Kidney (tissue), 14 donors: ENCODE results near the gene PLAC1. TPM values are rescaled to one million over a fixed set of nuclear protein-coding genes. Genes with fewer than 3 reads are reported as not detected.
A peak's percentile ranks its signal among the peaks of the same experiment; 100 is the strongest.

ENCODE experiments used
- DNase-seq, 5 donors: peaks; one replicate each; pipeline ENCODE4 v3.0.0-alpha.2; 2013 to 2020
- FAIRE-seq: peaks from 2 replicates; lab custom pipeline; 2012; peaks lifted over from hg19 to GRCh38; lab: Jason Lieb, UNC
- H3K27ac ChIP-seq, 2 donors: one replicate each; pipeline ENCODE4 v1.7.0; 2013; ENCODE audit warnings: low read depth in 2 of 2, low read length in 2 of 2, inconsistent platforms in 1 of 2
- H3K27me3 ChIP-seq: one replicate; pipeline ENCODE4 v1.7.1; 2013; ENCODE audit warnings: low read length, inconsistent platforms; ENCODE audit not compliant: control insufficient read depth, insufficient read depth
- H3K36me3 ChIP-seq, 3 donors: one replicate each; pipeline versions ENCODE4 v1.7.0 to v1.7.1; 2013; ENCODE audit warnings: low read length in 3 of 3, control low read depth in 1 of 3, inconsistent platforms in 1 of 3; ENCODE audit not compliant: insufficient read depth in 3 of 3, control insufficient read depth in 2 of 3
- H3K4me1 ChIP-seq, 3 donors: one replicate each; pipeline versions ENCODE4 v1.7.0 to v1.7.1; 2013; ENCODE audit warnings: low read length in 3 of 3, inconsistent platforms in 1 of 3, low read depth in 1 of 3; ENCODE audit not compliant: control insufficient read depth in 2 of 3, insufficient read depth in 2 of 3
- H3K4me3 ChIP-seq, 3 donors: one replicate each; pipeline versions ENCODE4 v1.7.0 to v1.8.1; 2013; ENCODE audit warnings: low read length in 3 of 3, control low read depth in 1 of 3, inconsistent platforms in 1 of 3
- H3K9ac ChIP-seq, 3 donors: one replicate each; pipeline versions ENCODE4 v1.7.0 to v1.7.1; 2013; ENCODE audit warnings: low read length in 3 of 3, control low read depth in 1 of 3, inconsistent platforms in 1 of 3
- H3K9me3 ChIP-seq, 3 donors: one replicate each; pipeline versions ENCODE4 v1.7.0 to v1.7.1; 2013; ENCODE audit warnings: low read length in 3 of 3, control low read depth in 1 of 3, inconsistent platforms in 1 of 3; ENCODE audit not compliant: control insufficient read depth in 2 of 3, insufficient read depth in 1 of 3
- intact Hi-C: fragments of 100-400 bp; cut with DNase I; formaldehyde crosslinking; loops from one replicate; pipeline ENCODE4 v1.11.1; 2022
- polyA plus RNA-seq: library from polyadenylated mRNA; stranded (reverse); fragments of 350-450 nt; fragmentation: Illumina TruSeq; extraction: RNeasy Lipid Tissue Mini Kit (QIAGEN cat#74804); gene quantifications from one replicate; pipeline ENCODE4 v1.2.3, GENCODE V29; 2014; ENCODE audit warnings: low read depth, low replicate concordance; ENCODE audit not compliant: insufficient read depth
- total RNA-seq: library from RNA; stranded (reverse); fragmentation: NEBNext Ultra II Directional; extraction: Animal tissue kit (Norgen Biotek cat#: 25700); gene quantifications from one replicate; pipeline ENCODE4 v1.2.1, GENCODE V29; 2021
- TF ChIP-seq, protein P1 (sequence below): IDR thresholded peaks from 3 replicates; pipeline ENCODE4 v1.5.1; 2012; ENCODE audit warnings: mild to moderate bottlenecking, moderate library complexity, borderline replicate concordance; ENCODE audit not compliant: insufficient read depth; ENCODE audit errors: extremely low read depth
- donor health status: control.
- donor health status: control.
- donor health status: control.
- donor health status: control.
- donor health status: control.
- donor health status: DM: yes; HTN: yes; CAD: no.
- donor health status: Normal renal cell carcinoma (clear cell type).

PLAC1 gene
- total and polyA plus RNA-seq, 2 donors from 2014 or later, result not detected

GRCh38 chrX:134633394-134633793 is 24.9 kb downstream of the PLAC1 start:
- Histone ChIP-seq H3K9ac (no peak overlapping the region), H3K4me1 (no peaks in the 10 kb centered on the region), H3K36me3 (no peaks in the 10 kb centered on the region), H3K4me3 (no peak overlapping the region), H3K9me3 (no peaks in the 10 kb centered on the region), H3K27me3 (no peaks in the 10 kb centered on the region), H3K27ac (no peak overlapping the region)
- no peak for FAIRE-seq
- intact Hi-C loops, result no loop called here
- TF ChIP-seq, protein P1, sequence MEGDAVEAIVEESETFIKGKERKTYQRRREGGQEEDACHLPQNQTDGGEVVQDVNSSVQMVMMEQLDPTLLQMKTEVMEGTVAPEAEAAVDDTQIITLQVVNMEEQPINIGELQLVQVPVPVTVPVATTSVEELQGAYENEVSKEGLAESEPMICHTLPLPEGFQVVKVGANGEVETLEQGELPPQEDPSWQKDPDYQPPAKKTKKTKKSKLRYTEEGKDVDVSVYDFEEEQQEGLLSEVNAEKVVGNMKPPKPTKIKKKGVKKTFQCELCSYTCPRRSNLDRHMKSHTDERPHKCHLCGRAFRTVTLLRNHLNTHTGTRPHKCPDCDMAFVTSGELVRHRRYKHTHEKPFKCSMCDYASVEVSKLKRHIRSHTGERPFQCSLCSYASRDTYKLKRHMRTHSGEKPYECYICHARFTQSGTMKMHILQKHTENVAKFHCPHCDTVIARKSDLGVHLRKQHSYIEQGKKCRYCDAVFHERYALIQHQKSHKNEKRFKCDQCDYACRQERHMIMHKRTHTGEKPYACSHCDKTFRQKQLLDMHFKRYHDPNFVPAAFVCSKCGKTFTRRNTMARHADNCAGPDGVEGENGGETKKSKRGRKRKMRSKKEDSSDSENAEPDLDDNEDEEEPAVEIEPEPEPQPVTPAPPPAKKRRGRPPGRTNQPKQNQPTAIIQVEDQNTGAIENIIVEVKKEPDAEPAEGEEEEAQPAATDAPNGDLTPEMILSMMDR, result no peak
- no peak for DNase-seq

DNA sequence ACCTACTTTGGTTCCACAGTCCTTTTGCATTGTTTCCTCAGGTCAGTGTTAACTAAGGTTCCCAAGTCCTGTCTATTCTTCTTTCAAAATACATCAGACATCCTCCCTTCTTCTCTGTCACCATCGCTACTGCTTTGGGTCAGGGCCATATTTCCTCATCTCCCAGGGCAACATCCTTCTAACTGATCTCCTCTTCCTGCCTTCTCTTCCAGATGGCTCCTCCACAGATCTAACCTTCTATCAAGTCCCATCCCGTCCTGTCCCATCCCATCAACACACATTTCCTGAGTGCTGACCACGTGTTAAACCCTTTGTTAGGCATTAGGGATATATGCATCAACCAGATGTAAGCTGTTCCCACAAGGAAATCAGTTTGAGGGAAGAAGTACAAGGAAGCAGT is 25.9 kb downstream of the PLAC1 start:
- no peaks in the 10 kb centered on the region for H3K27me3 ChIP-seq
- no peak for FAIRE-seq
- no peak for DNase-seq

DNA sequence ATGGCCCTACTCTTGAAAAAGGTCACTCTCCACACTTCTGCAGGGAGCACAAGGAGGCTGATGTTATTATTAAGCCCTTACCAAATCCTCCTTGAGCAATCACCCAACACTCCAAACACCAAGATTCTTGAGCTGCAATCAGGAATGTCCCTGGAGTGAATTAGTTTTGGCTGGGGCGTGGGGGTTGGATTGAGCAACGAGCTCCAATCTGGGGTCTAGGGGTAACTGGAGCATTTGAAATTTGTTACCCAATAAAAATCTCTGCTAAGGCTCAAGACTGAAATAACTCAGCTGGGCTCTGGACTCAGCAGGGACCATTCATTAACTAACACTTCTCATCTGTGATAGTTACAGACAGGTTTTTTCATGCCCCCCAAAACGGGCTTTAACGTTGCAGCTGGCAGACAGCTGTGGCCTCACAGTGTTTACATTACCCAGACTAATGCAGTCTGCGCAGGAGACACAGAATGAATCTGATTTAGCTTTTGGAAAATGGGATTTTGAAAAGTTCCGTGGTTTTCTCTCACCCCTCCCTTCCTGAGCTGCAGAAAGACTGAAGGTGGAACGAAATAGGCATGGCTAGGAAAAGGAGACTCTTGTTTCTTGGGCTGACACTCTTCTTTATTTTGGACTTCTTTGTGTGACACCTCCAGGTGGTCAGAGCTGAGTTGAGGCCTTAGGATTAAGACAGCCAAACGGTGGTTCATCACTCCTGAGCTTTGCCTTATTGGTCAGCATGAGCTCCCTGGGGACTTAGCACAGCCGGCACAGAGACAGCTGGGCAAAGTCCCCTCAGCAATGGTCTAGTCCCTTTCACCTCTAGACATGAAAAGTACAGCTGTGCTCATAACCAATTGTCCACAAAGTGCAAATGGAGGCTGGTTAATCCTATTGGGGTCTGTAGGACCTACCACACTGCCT is 26.6 kb downstream of the PLAC1 start:
- intact Hi-C loops, result no loop called here
- DNase-seq, result peak in 1 of 5 donors; percentile 60
- Histone ChIP-seq H3K27me3 (no peaks in the 10 kb centered on the region), H3K4me1 (no peaks in the 10 kb centered on the region), H3K27ac (no peak overlapping the region), H3K9me3 (no peaks in the 10 kb centered on the region), H3K4me3 (no peak overlapping the region), H3K9ac (no peak overlapping the region), H3K36me3 (no peaks in the 10 kb centered on the region)
- TF ChIP-seq, protein P1, result no peak
- no peak for FAIRE-seq

More for the DNA sequence above, 25.9 kb downstream of the PLAC1 start:
- Histone ChIP-seq H3K9ac (no peak overlapping the region), H3K4me3 (no peak overlapping the region), H3K4me1 (no peaks in the 10 kb centered on the region), H3K9me3 (no peaks in the 10 kb centered on the region), H3K27ac (no peak overlapping the region), H3K36me3 (no peaks in the 10 kb centered on the region)
- intact Hi-C loops, result no loop called here
- TF ChIP-seq, protein P1, result no peak
